ENCODE measurements around the gene CLIP3.

Gene CLIP3

DNA sequence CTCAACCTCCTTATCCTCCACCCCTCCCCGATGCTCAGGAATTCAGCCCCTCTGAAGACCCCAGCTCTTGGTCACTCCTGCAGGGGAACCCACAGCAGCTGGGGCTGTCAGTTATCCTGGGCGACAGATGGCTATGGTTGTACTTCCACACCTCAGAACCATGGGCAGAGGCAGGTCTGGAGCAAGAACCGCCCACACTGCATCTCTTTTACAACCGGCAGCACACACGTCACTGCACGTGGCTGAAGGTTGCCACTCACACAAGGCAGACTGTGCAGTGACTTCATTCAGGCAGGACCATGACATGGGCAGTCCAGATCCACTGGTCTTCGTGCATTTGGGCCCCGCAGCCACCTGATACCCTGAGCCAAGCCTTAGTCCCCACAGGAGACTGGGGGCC, 59.2 kb downstream of the CLIP3 start:
- Histone ChIP-seq H3K79me2 (ENCODE audit: low read length) (no peaks in the 10 kb centered on the region), H3K4me1 (ENCODE audit: low read length) (no peaks in the 10 kb centered on the region), H3K9ac (ENCODE audit: low read length) (no peak overlapping the region), H3K27ac (ENCODE audit: low read length) (no peak overlapping the region), H4K20me1 (ENCODE audit: insufficient read depth, low read length) (no peaks in the 10 kb centered on the region), H3K27me3 (ENCODE audit: low read depth, low read length) (peaks cover 7% of the 10 kb centered on the region; the same call in 1 of the 2 replicates), H2AFZ (ENCODE audit: low read depth, low read length) (no peak overlapping the region), H3K9me3 (ENCODE audit: insufficient read depth, low read length) (no peaks in the 10 kb centered on the region), H3K4me2 (ENCODE audit: low read length) (no peak overlapping the region), H3K36me3 (replicated peaks; ENCODE audit: low read depth, low read length) (no peaks in the 10 kb centered on the region), H3K4me3 (ENCODE audit: low read length) (no peak overlapping the region)
- TF ChIP-seq, protein P1, sequence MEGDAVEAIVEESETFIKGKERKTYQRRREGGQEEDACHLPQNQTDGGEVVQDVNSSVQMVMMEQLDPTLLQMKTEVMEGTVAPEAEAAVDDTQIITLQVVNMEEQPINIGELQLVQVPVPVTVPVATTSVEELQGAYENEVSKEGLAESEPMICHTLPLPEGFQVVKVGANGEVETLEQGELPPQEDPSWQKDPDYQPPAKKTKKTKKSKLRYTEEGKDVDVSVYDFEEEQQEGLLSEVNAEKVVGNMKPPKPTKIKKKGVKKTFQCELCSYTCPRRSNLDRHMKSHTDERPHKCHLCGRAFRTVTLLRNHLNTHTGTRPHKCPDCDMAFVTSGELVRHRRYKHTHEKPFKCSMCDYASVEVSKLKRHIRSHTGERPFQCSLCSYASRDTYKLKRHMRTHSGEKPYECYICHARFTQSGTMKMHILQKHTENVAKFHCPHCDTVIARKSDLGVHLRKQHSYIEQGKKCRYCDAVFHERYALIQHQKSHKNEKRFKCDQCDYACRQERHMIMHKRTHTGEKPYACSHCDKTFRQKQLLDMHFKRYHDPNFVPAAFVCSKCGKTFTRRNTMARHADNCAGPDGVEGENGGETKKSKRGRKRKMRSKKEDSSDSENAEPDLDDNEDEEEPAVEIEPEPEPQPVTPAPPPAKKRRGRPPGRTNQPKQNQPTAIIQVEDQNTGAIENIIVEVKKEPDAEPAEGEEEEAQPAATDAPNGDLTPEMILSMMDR (IDR thresholded peaks at IDR 0.05; ENCODE audit: low read depth, low read length), result no peak
- no peak for TF ChIP-seq EZH2phosphoT487 (IDR thresholded peaks at IDR 0.05; ENCODE audit: low read depth)

DNA sequence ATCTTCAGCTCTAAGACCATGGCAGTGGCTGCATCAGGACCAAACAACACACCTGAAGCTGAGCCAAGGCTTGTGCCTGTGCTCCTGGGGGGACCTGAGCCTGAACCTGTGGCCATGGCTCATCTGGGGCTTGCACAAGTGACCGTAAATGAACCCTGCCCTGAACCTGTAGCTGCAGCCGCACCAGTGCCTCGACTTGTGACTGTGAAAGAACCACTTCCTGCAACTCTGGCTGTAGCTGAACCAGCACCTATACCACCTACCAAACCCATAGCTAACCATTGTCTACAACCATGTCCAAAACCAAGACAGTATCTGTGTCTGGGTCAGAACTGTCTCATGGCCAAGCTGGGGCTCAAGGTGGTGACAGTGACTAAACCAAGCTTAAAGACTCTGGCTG, 65.9 kb downstream of the CLIP3 start:
- no peaks in the 10 kb centered on the region for H4K20me1 ChIP-seq (ENCODE audit: insufficient read depth, low read length)
- H3K4me1 ChIP-seq (ENCODE audit: low read length), result no peaks in the 10 kb centered on the region
- H3K27me3 ChIP-seq (ENCODE audit: low read depth, low read length), result peaks cover 7% of the 10 kb centered on the region; the same call in 1 of the 2 replicates
- TF ChIP-seq, protein P1 (IDR thresholded peaks at IDR 0.05; ENCODE audit: low read depth, low read length), result no peak
- no peak for TF ChIP-seq EZH2phosphoT487 (IDR thresholded peaks at IDR 0.05; ENCODE audit: low read depth)
- H3K36me3 ChIP-seq (replicated peaks; ENCODE audit: low read depth, low read length), result no peaks in the 10 kb centered on the region
- H3K4me3 ChIP-seq (ENCODE audit: low read length), result no peak overlapping the region
- no peak overlapping the region for H3K27ac ChIP-seq (ENCODE audit: low read length)
- H3K79me2 ChIP-seq (ENCODE audit: low read length), result no peaks in the 10 kb centered on the region
- H3K9ac ChIP-seq (ENCODE audit: low read length), result no peak overlapping the region
- no peaks in the 10 kb centered on the region for H3K9me3 ChIP-seq (ENCODE audit: insufficient read depth, low read length)
- no peak overlapping the region for H3K4me2 ChIP-seq (ENCODE audit: low read length)
- no peak overlapping the region for H2AFZ ChIP-seq (ENCODE audit: low read depth, low read length)

All from OCI-LY3 (cell line).